NT2/D1 (cell line): Measurements from ENCODE around the gene DDX10.

Source experiments
- DNase-seq: peaks from one replicate; pipeline ENCODE4 v3.0.0-alpha.2; 2011; ENCODE audit warnings: low read depth, low spot score
- H3K27me3 ChIP-seq: 2 replicates; pipeline ENCODE4 v1.6.0; 2011; ENCODE audit warnings: mild to moderate bottlenecking; ENCODE audit not compliant: insufficient read length, insufficient read depth
- H3K36me3 ChIP-seq: 2 replicates; pipeline ENCODE4 v1.6.1; 2011; ENCODE audit warnings: mild to moderate bottlenecking, low read length, mixed read lengths; ENCODE audit not compliant: insufficient read depth, insufficient read length
- H3K4me1 ChIP-seq: 2 replicates; pipeline ENCODE4 v1.5.1; 2011; ENCODE audit not compliant: insufficient read depth, insufficient read length
- H3K4me3 ChIP-seq: 2 replicates; pipeline ENCODE4 v1.5.1; 2011; ENCODE audit warnings: low read depth; ENCODE audit not compliant: insufficient read length
- H3K9ac ChIP-seq: 2 replicates; pipeline ENCODE4 v1.6.0; 2011; ENCODE audit warnings: low read depth; ENCODE audit not compliant: insufficient read length
- H3K9me3 ChIP-seq: 2 replicates; pipeline ENCODE4 v1.5.1; 2011; ENCODE audit warnings: mild to moderate bottlenecking, low read length; ENCODE audit not compliant: insufficient read depth
- SUZ12 ChIP-seq: IDR thresholded peaks from 2 replicates; pipeline ENCODE4 v1.6.1; 2011; ENCODE audit not compliant: insufficient read length, insufficient read depth; ENCODE audit errors: extremely low read depth
- YY1 ChIP-seq: IDR thresholded peaks from 2 replicates; pipeline ENCODE4 v1.6.1; 2011; ENCODE audit not compliant: insufficient read length, insufficient read depth
- ZNF274 ChIP-seq: IDR thresholded peaks from 2 replicates; pipeline ENCODE4 v1.6.1; 2011; ENCODE audit warnings: mild to moderate bottlenecking, low read depth, low read length

Gene DDX10

DNA sequence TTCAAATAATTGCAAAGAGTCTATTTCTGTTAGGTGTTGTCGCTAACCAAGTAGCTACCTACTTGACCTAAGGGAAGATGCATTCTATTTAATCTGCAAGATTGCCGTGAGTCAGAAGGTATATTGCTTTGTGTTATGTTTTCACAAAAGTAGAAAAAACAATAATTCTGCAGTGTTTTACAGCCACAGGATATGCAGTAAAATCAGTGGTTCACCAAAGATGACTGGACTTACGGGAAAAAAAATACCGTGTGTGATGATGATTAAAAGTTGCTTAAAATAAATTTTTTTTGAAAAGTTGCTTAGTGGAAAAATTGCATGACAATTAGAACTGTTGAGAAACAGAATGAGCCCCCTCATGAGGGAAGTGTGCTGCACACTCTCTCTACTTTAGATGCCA is 209.1 kb downstream of the DDX10 start:
- Histone ChIP-seq H3K4me1 (no peaks in the 10 kb centered on the region), H3K9me3 (no peaks in the 10 kb centered on the region), H3K36me3 (no peaks in the 10 kb centered on the region), H3K9ac (no peak overlapping the region), H3K4me3 (no peak overlapping the region), H3K27me3 (no peaks in the 10 kb centered on the region)
- DNase-seq = no peak
- TF ChIP-seq SUZ12 (no peak), YY1 (no peak), ZNF274 (no peak)

DNA sequence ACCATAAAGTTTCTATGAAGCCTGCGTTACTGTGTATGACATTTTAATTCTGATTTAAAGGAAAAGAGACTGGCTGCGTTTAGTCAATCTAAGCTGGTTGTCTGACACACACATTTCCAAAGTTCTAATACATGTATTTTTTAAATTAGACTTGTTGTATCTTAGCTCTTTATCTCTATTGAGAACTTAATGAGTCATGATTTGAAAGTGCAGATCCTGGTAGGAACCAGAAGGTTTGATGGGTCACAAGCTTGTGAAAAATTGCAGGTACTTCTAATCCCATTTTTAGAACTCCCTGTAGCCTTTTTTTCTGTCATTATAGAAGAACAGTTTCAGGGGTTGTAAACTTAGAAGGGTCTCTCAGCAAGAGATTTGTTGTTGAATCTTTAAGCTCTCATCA is 210.3 kb downstream of the DDX10 start:
- Histone ChIP-seq H3K4me3 (no peak overlapping the region), H3K4me1 (no peaks in the 10 kb centered on the region), H3K27me3 (no peaks in the 10 kb centered on the region), H3K36me3 (no peaks in the 10 kb centered on the region), H3K9me3 (no peaks in the 10 kb centered on the region), H3K9ac (no peak overlapping the region)
- no peak for DNase-seq
- TF ChIP-seq ZNF274 = no peak
- no peak for TF ChIP-seq YY1
- no peak for TF ChIP-seq SUZ12

DNA sequence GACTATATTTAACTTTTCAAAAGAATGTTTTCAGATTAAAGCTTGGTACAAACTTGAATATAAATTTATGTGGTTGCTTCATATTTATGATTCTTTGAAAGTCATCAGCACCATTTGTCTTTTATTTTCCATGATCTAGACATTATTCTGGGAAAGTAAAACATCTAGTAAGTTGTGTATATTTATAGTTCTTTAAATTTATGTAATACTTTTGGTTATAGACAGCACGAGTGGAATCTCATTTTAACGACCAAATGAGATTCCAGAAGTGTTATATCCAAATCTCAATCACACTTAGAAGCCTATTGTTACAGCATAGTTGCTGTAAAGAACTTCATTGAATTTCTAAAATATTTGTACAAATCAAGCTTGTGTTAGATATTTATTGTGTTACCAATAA is 212.3 kb downstream of the DDX10 start:
- Histone ChIP-seq H3K36me3 (no peaks in the 10 kb centered on the region), H3K27me3 (no peaks in the 10 kb centered on the region), H3K4me3 (no peak overlapping the region), H3K9ac (no peak overlapping the region), H3K4me1 (no peaks in the 10 kb centered on the region), H3K9me3 (no peaks in the 10 kb centered on the region)
- TF ChIP-seq SUZ12 (no peak), YY1 (no peak), ZNF274 (no peak)
- no peak for DNase-seq

- no peak for DNase-seq
- H3K9ac ChIP-seq = no peak overlapping the region
- TF ChIP-seq YY1 = no peak
- no peak for TF ChIP-seq ZNF274
- TF ChIP-seq SUZ12 = no peak
- no peak overlapping the region for H3K4me3 ChIP-seq
- no peaks in the 10 kb centered on the region for H3K27me3 ChIP-seq
- no peaks in the 10 kb centered on the region for H3K36me3 ChIP-seq
- H3K9me3 ChIP-seq = no peaks in the 10 kb centered on the region
- H3K4me1 ChIP-seq = no peaks in the 10 kb centered on the region
These were observed 215.6 kb downstream of the DDX10 start for GRCh38 chr11:108880510-108880909.

GRCh38 chr11:108881131-108881530 is 216.3 kb downstream of the DDX10 start:
- no peak for DNase-seq
- Histone ChIP-seq H3K36me3 (no peaks in the 10 kb centered on the region), H3K4me1 (no peaks in the 10 kb centered on the region), H3K9me3 (no peaks in the 10 kb centered on the region), H3K4me3 (no peak overlapping the region), H3K27me3 (no peaks in the 10 kb centered on the region), H3K9ac (no peak overlapping the region)
- no peak for TF ChIP-seq ZNF274
- no peak for TF ChIP-seq SUZ12
- TF ChIP-seq YY1 = no peak

- TF ChIP-seq YY1 (no peak), SUZ12 (no peak), ZNF274 (no peak)
- Histone ChIP-seq H3K4me3 (no peak overlapping the region), H3K9me3 (no peaks in the 10 kb centered on the region), H3K4me1 (no peaks in the 10 kb centered on the region), H3K27me3 (no peaks in the 10 kb centered on the region), H3K9ac (no peak overlapping the region), H3K36me3 (no peaks in the 10 kb centered on the region)
- DNase-seq = no peak
These were observed 217.5 kb downstream of the DDX10 start for GRCh38 chr11:108882211-108882831.

DNA sequence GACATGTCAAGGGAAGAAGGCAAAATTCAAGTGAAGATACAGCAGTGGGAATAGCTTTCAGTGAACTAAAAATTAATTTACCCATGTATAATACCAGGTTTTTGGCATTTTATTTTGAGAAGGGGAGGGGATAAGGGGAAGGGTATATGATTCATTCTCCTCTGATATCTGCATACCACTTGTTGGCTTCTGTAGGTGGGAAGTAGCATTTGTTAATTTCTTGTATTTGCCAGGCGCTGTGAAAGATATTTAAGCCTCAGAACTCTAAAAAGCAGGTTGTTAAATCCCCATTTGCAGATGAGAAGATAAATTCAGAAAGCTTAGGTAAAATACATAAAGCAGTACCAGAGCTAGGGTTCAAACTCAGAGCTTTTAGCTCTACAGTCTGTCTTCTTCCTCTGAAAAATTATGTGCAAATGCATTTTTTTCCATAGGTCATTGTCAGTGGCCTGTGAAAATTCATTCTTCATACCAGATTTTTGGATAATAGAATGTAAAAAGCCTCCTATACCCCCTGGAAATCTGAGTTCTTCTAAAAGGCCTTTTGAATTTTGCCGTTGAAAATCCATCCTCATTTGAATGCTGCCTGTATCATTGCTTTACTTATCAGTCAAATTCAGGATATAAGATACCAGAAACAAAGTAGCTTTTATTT is 221.3 kb downstream of the DDX10 start:
- DNase-seq = no peak
- no peaks in the 10 kb centered on the region for H3K9me3 ChIP-seq
- H3K9ac ChIP-seq = no peak overlapping the region
- TF ChIP-seq ZNF274 (no peak), SUZ12 (no peak), YY1 (no peak)
- no peaks in the 10 kb centered on the region for H3K36me3 ChIP-seq
- H3K27me3 ChIP-seq = no peaks in the 10 kb centered on the region
- H3K4me1 ChIP-seq = no peaks in the 10 kb centered on the region
- H3K4me3 ChIP-seq = no peak overlapping the region
